ENCODE results near the gene TRMT44. TPM values are rescaled to one million over a fixed set of nuclear protein-coding genes. Genes with fewer than 3 reads are reported as not detected.

Gene TRMT44
- total RNA-seq, 1 experiment from 2014 or later = 25.8 TPM

- ChIA-PET CTCF (no interaction called here), RAD21 (ENCODE audit: low non-redundant PET in 1 of 2, low total read pairs in 2 of 2, uncharacterized antibody in 2 of 2, unreplicated experiment in 2 of 2) (no interaction called here), POLR2A (no interaction called here)
- Histone ChIP-seq H4K20me1 (ENCODE audit: insufficient read depth) (no peaks in the 10 kb centered on the region), H3K4me3 (replicated peaks in 1 of 2; ENCODE audit: low read depth in 1 of 2, low read length in 2 of 2) (no peak overlapping the region), H3K27ac (ENCODE audit: low read depth, low read length) (no peak overlapping the region), H3K27me3 (ENCODE audit: insufficient read depth, low read length) (no peaks in the 10 kb centered on the region), H2AFZ (ENCODE audit: low read depth, low read length, poor library complexity, severe bottlenecking) (no peak overlapping the region), H3K4me1 (ENCODE audit: control insufficient read depth in 1 of 2, insufficient read depth in 2 of 2, low read length in 2 of 2) (no peaks in the 10 kb centered on the region), H3K9me2 (ENCODE audit: insufficient read depth) (no peaks in the 10 kb centered on the region), H3K4me2 (ENCODE audit: low read length) (no peak overlapping the region), H3K79me2 (ENCODE audit: insufficient read depth, low read length) (no peaks in the 10 kb centered on the region), H3K36me3 (ENCODE audit: control insufficient read depth in 1 of 2, insufficient read depth in 2 of 2, low read length in 2 of 2) (no peaks in the 10 kb centered on the region), H3K9me3 (ENCODE audit: control insufficient read depth in 1 of 2, insufficient read depth in 1 of 2, low read depth in 1 of 2, low read length in 2 of 2) (no peaks in the 10 kb centered on the region), H3K9ac (ENCODE audit: low read length) (no peak overlapping the region)
- no peak for TF ChIP-seq SP1 (IDR thresholded peaks at IDR 0.05; ENCODE audit: low read depth)
- intact Hi-C loops (cut with micrococcal nuclease) = no loop called here
- DNase-seq (ENCODE audit: low read depth, low spot score) (no peak), ATAC-seq (no peak)
- BruUV-seq (replicated peaks) = no TSS peak
These were observed 69.6 kb downstream of the TRMT44 start for GRCh38 chr4:8510191-8510590.

GRCh38 chr4:8510611-8511285 lies 70.2 kb downstream of the TRMT44 start:
- H3K9me2 ChIP-seq (ENCODE audit: insufficient read depth) = no peaks in the 10 kb centered on the region
- no peak overlapping the region for H3K4me2 ChIP-seq (ENCODE audit: low read length)
- no peak for ATAC-seq
- POLR2A ChIA-PET = no interaction called here
- RAD21 ChIA-PET (ENCODE audit: low non-redundant PET in 1 of 2, low total read pairs in 2 of 2, uncharacterized antibody in 2 of 2, unreplicated experiment in 2 of 2) = no interaction called here
- H3K27me3 ChIP-seq (ENCODE audit: insufficient read depth, low read length) = no peaks in the 10 kb centered on the region
- no peak for DNase-seq (ENCODE audit: low read depth, low spot score)
- CTCF ChIA-PET = no interaction called here
- no peaks in the 10 kb centered on the region for H4K20me1 ChIP-seq (ENCODE audit: insufficient read depth)
- H3K4me3 ChIP-seq (replicated peaks in 1 of 2; ENCODE audit: low read depth in 1 of 2, low read length in 2 of 2) = no peak overlapping the region
- intact Hi-C loops (cut with micrococcal nuclease) = no loop called here
- TF ChIP-seq MAX (IDR thresholded peaks at IDR 0.05) = no peak
- H3K9me3 ChIP-seq (ENCODE audit: control insufficient read depth in 1 of 2, insufficient read depth in 1 of 2, low read depth in 1 of 2, low read length in 2 of 2) = no peaks in the 10 kb centered on the region
- H2AFZ ChIP-seq (ENCODE audit: low read depth, low read length, poor library complexity, severe bottlenecking) = no peak overlapping the region
- H3K27ac ChIP-seq (ENCODE audit: low read depth, low read length) = no peak overlapping the region
- no peaks in the 10 kb centered on the region for H3K4me1 ChIP-seq (ENCODE audit: control insufficient read depth in 1 of 2, insufficient read depth in 2 of 2, low read length in 2 of 2)
- no peak overlapping the region for H3K9ac ChIP-seq (ENCODE audit: low read length)
- BruUV-seq (replicated peaks) = no TSS peak
- no peaks in the 10 kb centered on the region for H3K79me2 ChIP-seq (ENCODE audit: insufficient read depth, low read length)
- H3K36me3 ChIP-seq (ENCODE audit: control insufficient read depth in 1 of 2, insufficient read depth in 2 of 2, low read length in 2 of 2) = no peaks in the 10 kb centered on the region

DNA sequence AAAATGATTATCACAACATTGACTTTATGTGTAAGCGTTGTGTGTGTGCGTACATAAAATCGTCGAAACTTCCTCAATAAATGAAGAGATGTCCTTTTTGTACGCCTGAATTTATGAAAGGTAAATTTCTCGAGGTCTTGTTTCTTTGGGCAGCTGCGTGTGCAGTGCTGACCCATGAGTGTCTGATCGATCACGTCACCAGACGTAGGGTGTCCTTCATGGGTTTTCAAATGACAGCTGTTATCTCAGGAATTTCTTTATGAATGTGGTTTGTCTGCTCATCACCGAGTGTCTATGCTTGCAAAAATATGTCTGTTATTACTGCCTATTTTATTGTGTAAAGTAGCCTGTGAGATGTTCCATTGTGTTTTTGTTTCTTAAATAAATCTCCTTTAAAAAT lies 71.9 kb downstream of the TRMT44 start:
- ATAC-seq = no peak
- Histone ChIP-seq H3K79me2 (ENCODE audit: insufficient read depth, low read length) (no peaks in the 10 kb centered on the region), H2AFZ (ENCODE audit: low read depth, low read length, poor library complexity, severe bottlenecking) (no peak overlapping the region), H3K9me2 (ENCODE audit: insufficient read depth) (no peaks in the 10 kb centered on the region), H3K4me2 (ENCODE audit: low read length) (no peak overlapping the region), H3K4me1 (ENCODE audit: control insufficient read depth in 1 of 2, insufficient read depth in 2 of 2, low read length in 2 of 2) (no peaks in the 10 kb centered on the region), H3K36me3 (ENCODE audit: control insufficient read depth in 1 of 2, insufficient read depth in 2 of 2, low read length in 2 of 2) (no peaks in the 10 kb centered on the region), H3K4me3 (replicated peaks in 1 of 2; ENCODE audit: low read depth in 1 of 2, low read length in 2 of 2) (no peak overlapping the region), H3K27ac (ENCODE audit: low read depth, low read length) (no peak overlapping the region), H3K9me3 (ENCODE audit: control insufficient read depth in 1 of 2, insufficient read depth in 1 of 2, low read depth in 1 of 2, low read length in 2 of 2) (no peaks in the 10 kb centered on the region), H3K9ac (ENCODE audit: low read length) (no peak overlapping the region), H3K27me3 (ENCODE audit: insufficient read depth, low read length) (no peaks in the 10 kb centered on the region), H4K20me1 (ENCODE audit: insufficient read depth) (no peaks in the 10 kb centered on the region)
- BruUV-seq (replicated peaks) = no TSS peak
- RAD21 ChIA-PET (ENCODE audit: low non-redundant PET in 1 of 2, low total read pairs in 2 of 2, uncharacterized antibody in 2 of 2, unreplicated experiment in 2 of 2) = no interaction called here
- intact Hi-C loops (cut with micrococcal nuclease) = no loop called here
- CTCF ChIA-PET = no interaction called here
- TF ChIP-seq, protein P1, sequence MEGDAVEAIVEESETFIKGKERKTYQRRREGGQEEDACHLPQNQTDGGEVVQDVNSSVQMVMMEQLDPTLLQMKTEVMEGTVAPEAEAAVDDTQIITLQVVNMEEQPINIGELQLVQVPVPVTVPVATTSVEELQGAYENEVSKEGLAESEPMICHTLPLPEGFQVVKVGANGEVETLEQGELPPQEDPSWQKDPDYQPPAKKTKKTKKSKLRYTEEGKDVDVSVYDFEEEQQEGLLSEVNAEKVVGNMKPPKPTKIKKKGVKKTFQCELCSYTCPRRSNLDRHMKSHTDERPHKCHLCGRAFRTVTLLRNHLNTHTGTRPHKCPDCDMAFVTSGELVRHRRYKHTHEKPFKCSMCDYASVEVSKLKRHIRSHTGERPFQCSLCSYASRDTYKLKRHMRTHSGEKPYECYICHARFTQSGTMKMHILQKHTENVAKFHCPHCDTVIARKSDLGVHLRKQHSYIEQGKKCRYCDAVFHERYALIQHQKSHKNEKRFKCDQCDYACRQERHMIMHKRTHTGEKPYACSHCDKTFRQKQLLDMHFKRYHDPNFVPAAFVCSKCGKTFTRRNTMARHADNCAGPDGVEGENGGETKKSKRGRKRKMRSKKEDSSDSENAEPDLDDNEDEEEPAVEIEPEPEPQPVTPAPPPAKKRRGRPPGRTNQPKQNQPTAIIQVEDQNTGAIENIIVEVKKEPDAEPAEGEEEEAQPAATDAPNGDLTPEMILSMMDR (IDR thresholded peaks at IDR 0.05 in 2 of 3, conservative IDR thresholded peaks at IDR 0.05 in 1 of 3; ENCODE audit: borderline replicate concordance in 1 of 3, insufficient read depth in 1 of 3, low read depth in 2 of 3, low read length in 2 of 3) = no peak
- TF ChIP-seq CBX3 (IDR thresholded peaks at IDR 0.05; ENCODE audit: low read depth) (no peak), SRF (IDR thresholded peaks at IDR 0.05; ENCODE audit: low read depth) (no peak), ELF1 (IDR thresholded peaks at IDR 0.05; ENCODE audit: borderline replicate concordance, low read depth) (no peak), FOSL1 (IDR thresholded peaks at IDR 0.05; ENCODE audit: low read depth) (no peak), ZNF274 (IDR thresholded peaks at IDR 0.05; ENCODE audit: low read depth, low read length) (no peak)
- POLR2A ChIA-PET = no interaction called here
- no peak for DNase-seq (ENCODE audit: low read depth, low spot score)
